ENCODE measurements around the gene C17orf113. TPM values are rescaled to one million over a fixed set of nuclear protein-coding genes. Genes with fewer than 3 reads are reported as not detected.

Gene C17orf113
- total RNA-seq = 0.09 and 0.14 TPM in 2 replicates

DNA sequence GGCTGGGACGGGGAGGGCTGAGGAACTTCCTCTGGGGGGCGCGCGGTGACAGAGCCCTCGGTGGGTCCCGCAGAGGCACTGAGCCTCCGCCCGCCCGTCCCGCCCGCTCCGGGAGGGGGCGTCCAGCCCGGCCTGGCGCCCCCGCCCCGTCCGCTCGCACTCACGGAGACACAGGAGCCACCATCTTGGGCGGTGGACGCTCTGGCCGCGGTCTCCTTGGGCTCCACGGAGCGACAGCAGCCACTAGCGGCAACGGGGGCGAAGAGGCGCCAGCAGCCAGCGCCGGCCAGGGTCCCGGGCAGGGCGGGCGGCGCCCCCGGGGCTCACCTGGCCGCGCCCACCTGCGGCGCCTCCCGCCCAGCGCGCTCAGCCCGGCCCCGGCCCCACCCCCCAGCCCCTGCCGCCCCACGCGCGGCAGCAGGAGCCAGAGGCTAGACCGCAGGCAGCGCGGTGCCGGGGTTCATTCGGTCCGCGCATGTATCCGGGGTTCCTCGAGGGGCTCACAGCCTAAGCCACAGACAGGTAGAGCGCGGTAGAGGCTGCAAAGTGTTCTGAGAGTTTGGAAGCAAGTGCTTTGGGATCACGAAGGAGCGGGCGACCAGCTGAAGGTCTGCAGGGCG is at the start of gene C17orf113:
C17orf113 (minus strand) TSS at position 209 of the 620 bp plus-strand sequence. CDS start 7,225 bp downstream, outside the sequence.

DNA sequence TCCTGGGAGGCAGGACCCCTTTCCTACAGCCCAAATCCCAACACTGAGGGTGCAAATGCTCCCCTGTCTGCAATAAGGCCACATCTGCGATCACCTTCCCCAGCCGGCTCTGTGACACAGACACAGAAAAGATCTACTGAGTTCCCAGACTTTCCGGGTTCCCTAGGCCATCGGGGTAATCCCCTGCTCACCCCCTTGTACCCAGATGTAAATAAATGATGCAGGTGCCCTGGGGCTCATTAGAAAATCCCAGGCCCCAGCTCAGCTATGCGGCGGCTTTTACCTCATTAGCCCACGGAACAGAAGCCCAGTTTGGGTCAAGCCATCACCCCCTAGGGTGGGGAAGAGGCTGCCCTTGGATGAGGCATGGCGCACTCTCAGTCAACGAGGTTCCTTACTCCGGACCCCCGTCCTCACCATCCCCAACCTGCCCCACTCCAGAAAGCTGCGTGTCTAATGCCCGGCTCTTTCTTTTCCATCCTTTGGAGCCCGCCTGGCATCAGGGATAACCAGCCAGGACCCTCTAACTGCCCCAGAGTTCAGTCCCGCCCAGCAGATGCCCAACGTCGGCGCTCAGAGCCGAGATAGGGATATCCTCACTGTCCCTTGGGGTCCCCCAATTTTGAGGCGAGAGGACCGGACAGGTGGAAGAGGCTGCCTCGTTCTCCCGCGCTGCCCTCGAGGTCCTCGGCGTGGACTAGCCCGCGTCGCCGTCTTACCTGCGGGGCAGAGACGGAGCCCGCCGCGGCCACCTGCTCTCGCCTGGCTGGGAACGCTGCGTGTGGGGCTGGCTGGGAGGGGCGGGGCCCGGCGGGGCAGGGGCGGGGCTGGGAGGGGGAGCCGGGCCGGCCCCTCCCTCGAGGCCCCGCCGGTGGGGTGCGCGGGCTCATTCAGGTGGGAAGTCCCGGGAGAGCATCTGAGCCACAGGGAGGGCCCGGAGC is 47.6 kb upstream of the C17orf113 start, which contains the start of gene ZNF385C:
ZNF385C (minus strand) TSS at position 783 of the 941 bp plus-strand sequence. CDS start 35,417 bp downstream, outside the sequence.

DNA sequence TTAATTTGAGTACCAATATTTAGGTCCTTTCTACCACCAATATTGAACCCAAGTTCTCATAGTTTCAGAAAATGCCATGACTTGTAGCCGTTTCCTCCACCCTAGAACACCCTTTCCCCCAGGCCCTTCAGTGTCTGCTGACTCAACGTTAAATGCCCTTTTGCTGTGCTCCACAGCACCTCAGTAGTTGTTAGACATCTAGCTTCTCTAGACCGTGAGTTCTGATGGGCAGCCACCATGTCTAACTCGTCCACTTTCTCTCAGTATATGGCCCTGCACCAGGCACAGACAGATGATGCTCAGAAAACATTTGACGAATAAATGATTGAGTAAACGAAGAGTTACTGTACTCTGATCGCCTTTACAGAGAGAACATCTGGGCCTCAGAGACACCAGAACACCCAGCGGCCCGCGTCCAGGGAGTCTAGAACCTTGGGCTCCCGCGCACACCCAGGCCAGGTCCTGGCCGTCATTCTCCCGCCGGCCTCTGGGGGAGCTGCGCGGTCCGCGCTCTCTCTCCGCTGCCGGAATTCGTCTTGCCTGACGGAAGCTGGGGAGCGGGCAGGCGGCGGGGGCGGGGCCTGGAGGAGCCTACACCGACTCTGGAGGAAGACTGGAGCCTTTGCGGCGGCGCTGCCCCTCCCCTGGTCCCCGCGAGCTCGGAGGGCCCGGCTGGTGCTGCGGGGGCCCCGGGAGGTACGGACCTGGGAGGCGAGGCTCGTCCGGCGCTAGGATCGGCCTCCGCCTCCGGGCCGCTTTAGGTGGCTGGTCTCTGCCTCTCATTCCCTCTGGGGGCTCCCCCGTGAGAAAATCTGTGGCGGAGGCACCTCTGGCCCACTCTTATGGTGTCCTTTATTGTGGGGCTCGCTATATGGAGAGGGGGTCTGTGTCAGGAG is 30.6 kb downstream of the C17orf113 start, which contains the start of gene NKIRAS2:
NKIRAS2 (plus strand) TSS at position 582 of the 896 bp plus-strand sequence. CDS start 1,488 bp downstream, outside the sequence.

DNA sequence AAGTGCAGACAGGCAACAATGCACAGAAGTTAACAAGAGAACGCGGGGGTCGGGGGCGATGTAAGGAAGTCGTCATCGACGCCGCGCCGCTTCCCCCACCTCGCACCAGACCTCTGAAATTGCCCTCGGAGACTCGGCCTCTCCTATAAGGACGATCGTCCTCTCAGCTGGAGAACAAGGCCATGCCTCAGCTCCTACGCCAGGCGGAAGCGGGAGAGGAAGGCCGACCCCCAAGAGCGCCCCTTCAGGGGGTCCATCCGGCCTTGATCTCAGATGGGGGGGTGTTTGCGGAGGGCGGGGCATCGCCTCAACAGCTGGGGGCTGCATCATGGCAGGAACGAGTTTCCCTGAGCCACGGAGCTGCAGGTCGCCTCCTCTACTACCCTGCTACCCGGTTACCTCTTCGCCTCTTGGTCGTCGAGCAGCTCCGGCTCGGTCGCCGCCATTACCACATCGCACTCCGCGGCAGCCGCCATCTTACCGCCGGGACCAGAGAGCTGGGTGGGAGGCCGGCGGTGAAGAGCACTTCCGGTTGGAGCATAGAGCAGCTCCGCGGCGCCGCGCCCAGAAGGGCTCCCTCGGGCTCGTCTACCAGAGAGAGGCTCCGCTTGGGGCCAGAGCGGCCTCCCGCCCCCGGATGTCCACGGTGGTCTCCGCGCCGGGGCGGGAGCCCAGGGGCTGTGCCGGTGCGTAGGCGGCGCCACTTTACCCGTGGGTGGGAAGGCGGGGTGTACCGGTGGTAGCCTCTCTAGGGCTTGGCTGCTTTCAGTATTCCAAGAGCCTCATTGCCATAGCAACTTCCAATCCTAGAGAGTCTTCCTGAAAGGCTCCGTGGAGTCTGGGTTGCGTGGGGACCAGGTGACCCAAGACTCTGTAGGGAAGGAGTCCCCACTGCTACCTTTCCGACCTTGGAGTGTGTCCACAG is 33.2 kb downstream of the C17orf113 start, which contains the start of gene DNAJC7:
DNAJC7 (minus strand) TSS at position 499 of the 925 bp plus-strand sequence; CDS start at position 476, 23 bp downstream.

Other genes starting within 250 kb of the C17orf113 start
- gene P3H4, start 238.7 kb downstream of the C17orf113 start, total RNA-seq = 86.2 and 106 TPM in 2 replicates
- gene FKBP10, start 237.6 kb downstream of the C17orf113 start, total RNA-seq = 293 and 454 TPM in 2 replicates
- 78.4 and 83.1 TPM in 2 replicates for gene NT5C3B, start 214.4 kb downstream of the C17orf113 start, total RNA-seq
- gene KLHL10, start 212.8 kb downstream of the C17orf113 start, total RNA-seq = 0.43 and 0.55 TPM in 2 replicates
- gene KLHL11, start 185.2 kb downstream of the C17orf113 start, total RNA-seq = 26.0 and 26.2 TPM in 2 replicates
- gene ACLY, start 131.7 kb downstream of the C17orf113 start, total RNA-seq = 260 and 291 TPM in 2 replicates
- gene ODAD4, start 120.0 kb downstream of the C17orf113 start, total RNA-seq = 0.74 and 1.1 TPM in 2 replicates
- 50.9 and 64.7 TPM in 2 replicates for gene CNP, start 83.8 kb downstream of the C17orf113 start, total RNA-seq
- gene DNAJC7, start 33.2 kb downstream of the C17orf113 start, total RNA-seq = 69.9 and 78.6 TPM in 2 replicates
- 19.2 and 23.9 TPM in 2 replicates for gene NKIRAS2, start 30.5 kb downstream of the C17orf113 start, total RNA-seq
- gene ZNF385C, start 47.9 kb upstream of the C17orf113 start, total RNA-seq = under 0.01 TPM in 1 of 2 replicates, not detected in the other
- gene DHX58, start 62.1 kb upstream of the C17orf113 start, total RNA-seq = 9.8 and 10.5 TPM in 2 replicates
- gene KAT2A, start 70.8 kb upstream of the C17orf113 start, total RNA-seq = 3.8 and 7.1 TPM in 2 replicates
- gene HSPB9, start 72.2 kb upstream of the C17orf113 start, total RNA-seq = not detected in 2 replicates
- 53.9 and 58.8 TPM in 2 replicates for gene RAB5C, start 104.4 kb upstream of the C17orf113 start, total RNA-seq
- gene KCNH4, start 130.5 kb upstream of the C17orf113 start, total RNA-seq = under 0.01 TPM in 1 of 2 replicates, not detected in the other
- not detected in 2 replicates for gene HCRT, start 134.9 kb upstream of the C17orf113 start, total RNA-seq
- 11.5 and 14.1 TPM in 2 replicates for gene GHDC, start 143.9 kb upstream of the C17orf113 start, total RNA-seq
- 25.2 and 30.8 TPM in 2 replicates for gene STAT5B, start 225.8 kb upstream of the C17orf113 start, total RNA-seq
- gene STAT5A, start 237.9 kb upstream of the C17orf113 start, total RNA-seq = 20.2 and 26.6 TPM in 2 replicates

Measured in smooth muscle cell of bladder (primary cell).